Lower leg skin (tissue), 4 donors: ENCODE data around the gene ERI3. TPM values are rescaled to one million over a fixed set of nuclear protein-coding genes. Genes with fewer than 3 reads are reported as not detected.

ENCODE experiments used
- DNase-seq, 2 donors: peaks; one replicate each; pipeline ENCODE4 v3.0.0-alpha.2; 2019; ENCODE audit warnings: low spot score in 2 of 2
- H3K4me3 ChIP-seq: fragments of 200-600 bp; sonication (generic); 2 replicates; pipeline ENCODE4 v1.5.1; 2017; ENCODE audit warnings: mild to moderate bottlenecking, low read depth; ENCODE audit not compliant: poor library complexity, severe bottlenecking
- CTCF ChIP-seq, 3 donors: fragments of 450-650 bp; IDR thresholded peaks; one replicate each; pipeline ENCODE4 v1.5.1; 2016; ENCODE audit warnings: antibody characterized with exemption in 3 of 3, mild to moderate bottlenecking in 3 of 3, moderate library complexity in 2 of 3
- POLR2A ChIP-seq, 2 donors: fragments of 450-650 bp; IDR thresholded peaks; one replicate each; pipeline ENCODE4 v1.6.1; 2016 to 2017; ENCODE audit warnings: antibody characterized with exemption in 2 of 2, mild to moderate bottlenecking in 1 of 2, moderate library complexity in 1 of 2
- WGBS, 2 donors: methylation state at CpG; one replicate each; pipeline ENCODE4 v1.1.5; 2018; 5-methylcytosine and 5-hydroxymethylcytosine counted together
- intact Hi-C: fragments of 100-400 bp; cut with DNase I; formaldehyde crosslinking; loops from one replicate; pipeline ENCODE4 v1.15.0; 2023; ENCODE audit warnings: low total_unique reads
- total RNA-seq, 4 donors: library from RNA; depleted of rRNA; stranded (reverse); fragments of >200 nt; gene quantifications; one replicate each; pipeline ENCODE4 v1.1.0, GENCODE V29; 2016

Gene ERI3
- total RNA-seq, 4 donors from 2014 or later = 28.3 to 43.3 (median 40.4) TPM

GRCh38 chr1:44312399-44313196 lies 42.5 kb downstream of the ERI3 start:
- no peak for DNase-seq
- no peak for TF ChIP-seq POLR2A (IDR thresholded peaks at IDR 0.05)
- no peak for TF ChIP-seq CTCF (IDR thresholded peaks at IDR 0.05)
- WGBS, 2 donors = 87 to 92% methylated on average over 10 of the region's 10 CpGs
- H3K4me3 ChIP-seq = no peak overlapping the region
- intact Hi-C loops = loop anchor here (10.0 kb wide), 1 partner anchor 88 kb away; no protein-coding TSS in a partner anchor

- TF ChIP-seq CTCF (IDR thresholded peaks at IDR 0.05) (no peak), POLR2A (IDR thresholded peaks at IDR 0.05) (no peak)
- intact Hi-C loops = loop anchor here (10.0 kb wide), 1 partner anchor 85 kb away; no protein-coding TSS in a partner anchor
- no peak for DNase-seq
- H3K4me3 ChIP-seq = no peak overlapping the region
- WGBS, 2 donors = 96 to 97% methylated on average over 3 of the region's 3 CpGs
Observed at GRCh38 chr1:44310006-44310405, 45.1 kb downstream of the ERI3 start.

- WGBS, 2 donors = 76 to 77% methylated on average over 12 of the region's 12 CpGs
Observed at GRCh38 chr1:44305962-44306422, 49.1 kb downstream of the ERI3 start.

GRCh38 chr1:44303532-44303931 lies 51.5 kb downstream of the ERI3 start:
- no peak overlapping the region for H3K4me3 ChIP-seq
- WGBS, 2 donors = 96 to 98% methylated on average over 1 of the region's 1 CpG
- intact Hi-C loops = no loop called here
- TF ChIP-seq CTCF (IDR thresholded peaks at IDR 0.05) (no peak), POLR2A (IDR thresholded peaks at IDR 0.05) (no peak)
- DNase-seq = no peak

More at GRCh38 chr1:44305962-44306422, 49.1 kb downstream of the ERI3 start:
- no peak for DNase-seq
- H3K4me3 ChIP-seq = no peak overlapping the region
- intact Hi-C loops = no loop called here
- TF ChIP-seq CTCF (IDR thresholded peaks at IDR 0.05) (no peak), POLR2A (IDR thresholded peaks at IDR 0.05) (no peak)

GRCh38 chr1:44302541-44302940 lies 52.5 kb downstream of the ERI3 start:
- DNase-seq = no peak
- 73 to 83% methylated on average over 6 of the region's 6 CpGs for WGBS, 2 donors
- intact Hi-C loops = no loop called here
- no peak overlapping the region for H3K4me3 ChIP-seq
- TF ChIP-seq CTCF (IDR thresholded peaks at IDR 0.05) = no peak
- TF ChIP-seq POLR2A (IDR thresholded peaks at IDR 0.05) = no peak
